Measurements from ENCODE around the gene PGAP6. TPM values are rescaled to one million over a fixed set of nuclear protein-coding genes. Genes with fewer than 3 reads are reported as not detected.

The PGAP6 gene
- total and polyA plus RNA-seq, 9 of the 15 experiments (the other 6 are each of a cell fraction or from before 2014, with no cell fraction given) = 0.45 to 50.2 (median 39.3) TPM

GRCh38 chr16:373020-373598 is 8.7 kb downstream of the PGAP6 start:
- 72% methylated on average over 4 of the region's 5 CpGs for WGBS (ENCODE audit: insufficient coverage, low coverage, missing lambda C conversion rate)
- intact Hi-C loops (cut with micrococcal nuclease) (no loop called here), in situ Hi-C loops (cut with MboI) (no loop called here)
- H3K4me1 ChIP-seq (replicated peaks in 1 of 2; ENCODE audit: control insufficient read depth in 2 of 2, insufficient read depth in 2 of 2, low read length in 2 of 2) = peaks cover 9 to 61% of the 10 kb centered on the region in 2 experiments
- H3K79me2 ChIP-seq (ENCODE audit: control insufficient read depth, insufficient read depth, low read length) = peaks cover 13% of the 10 kb centered on the region
- no peak overlapping the region for H3K4me3 ChIP-seq
- H3K9ac ChIP-seq (ENCODE audit: insufficient read depth in 1 of 2, low read depth in 2 of 2, low read length in 2 of 2) = no peak overlapping the region
- ATAC-seq (no peak), FAIRE-seq (no peak), DNase-seq (ENCODE audit: extremely low read depth in 1 of 4, low spot score in 3 of 4) (no peak)
- ChIA-PET CTCF (ENCODE audit: low intra/inter-chr PET ratio) (no interaction called here), POLR2A (no interaction called here)
- H3K9me3 ChIP-seq (replicated peaks; ENCODE audit: control insufficient read depth, insufficient read depth, low read depth, low read length) = no peaks in the 10 kb centered on the region
- no TSS peak for BruUV-seq (replicated peaks)
- H3K27ac ChIP-seq (ENCODE audit: extremely low read depth, low read depth, low read length) = no peak overlapping the region
- H3K36me3 ChIP-seq (ENCODE audit: control insufficient read depth, insufficient read depth, low read length) = peaks cover 76% of the 10 kb centered on the region; the same call in 2 of the 3 replicates
- H4K20me1 ChIP-seq (replicated peaks; ENCODE audit: control insufficient read depth, insufficient read depth, low read length) = no peaks in the 10 kb centered on the region
- H3K27me3 ChIP-seq (ENCODE audit: control insufficient read depth in 2 of 2, insufficient read depth in 2 of 2, low read length in 2 of 2) = no peaks in the 10 kb centered on the region
- H2AFZ ChIP-seq (ENCODE audit: low read depth, low read length) = no peak overlapping the region
- H3K9me1 ChIP-seq (ENCODE audit: control insufficient read depth, insufficient read depth, low read length) = peaks cover 5% of the 10 kb centered on the region
- TF ChIP-seq SUPT5H (IDR thresholded peaks at IDR 0.05) (no peak), THRAP3 (IDR thresholded peaks at IDR 0.05; ENCODE audit: borderline replicate concordance) (no peak), NCOA6 (IDR thresholded peaks at IDR 0.05) (no peak), CBFA2T3 (IDR thresholded peaks at IDR 0.05) (no peak), SMARCA4 (IDR thresholded peaks at IDR 0.05) (no peak), ZNF143 (CRISPR knock-in tag; IDR thresholded peaks at IDR 0.05) (no peak), FOXA1 (IDR thresholded peaks at IDR 0.05; ENCODE audit: borderline replicate concordance) (no peak), XRCC4 (IDR thresholded peaks at IDR 0.05; ENCODE audit: extremely low read depth, insufficient read depth, insufficient read length) (no peak), PBX2 (CRISPR knock-in tag; IDR thresholded peaks at IDR 0.05; ENCODE audit: low read depth) (no peak), PBX2 (tag; conservative IDR thresholded peaks at IDR 0.05; ENCODE audit: low read depth) (no peak), ADNP (tag; IDR thresholded peaks at IDR 0.05) (no peak), ZNF274 (IDR thresholded peaks at IDR 0.05; ENCODE audit: borderline replicate concordance, low read depth, low read length) (no peak), ZNF224 (CRISPR knock-in tag; IDR thresholded peaks at IDR 0.05) (no peak), RNF2 (IDR thresholded peaks at IDR 0.05) (no peak), NONO (IDR thresholded peaks at IDR 0.05; ENCODE audit: low read depth in 2 of 2, low read length in 1 of 2) (no peak)
- no peak overlapping the region for H3K4me2 ChIP-seq (ENCODE audit: insufficient read depth, low read length)

All from K562 (cell line).